ENCODE measurements around the gene DPM2. TPM values are rescaled to one million over a fixed set of nuclear protein-coding genes. Genes with fewer than 3 reads are reported as not detected.

DPM2 gene
- total RNA-seq, 1 experiment from 2014 or later, result 34.9 TPM

- DNase-seq (ENCODE audit: low read depth, low spot score), result no peak
- in situ Hi-C loops (cut with HindIII; ENCODE audit: low pct_unique_long_range_greater_than_20kb, low sequenced_read_pairs), result no loop called here
Measured at GRCh38 chr9:127915801-127916719, 21.6 kb downstream of the DPM2 start.

- DNase-seq (ENCODE audit: low read depth, low spot score), result no peak
- in situ Hi-C loops (cut with HindIII; ENCODE audit: low pct_unique_long_range_greater_than_20kb, low sequenced_read_pairs), result no loop called here
Measured at GRCh38 chr9:127915325-127915752, 22.3 kb downstream of the DPM2 start.

- in situ Hi-C loops (cut with HindIII; ENCODE audit: low pct_unique_long_range_greater_than_20kb, low sequenced_read_pairs), result no loop called here
- DNase-seq (ENCODE audit: low read depth, low spot score), result no peak
Measured at GRCh38 chr9:127913682-127914081, 24.0 kb downstream of the DPM2 start.

GRCh38 chr9:127912882-127913281, 24.8 kb downstream of the DPM2 start:
- DNase-seq (ENCODE audit: low read depth, low spot score), result no peak
- in situ Hi-C loops (cut with HindIII; ENCODE audit: low pct_unique_long_range_greater_than_20kb, low sequenced_read_pairs), result no loop called here

GRCh38 chr9:127912296-127912695, 25.4 kb downstream of the DPM2 start:
- DNase-seq (ENCODE audit: low read depth, low spot score), result no peak
- in situ Hi-C loops (cut with HindIII; ENCODE audit: low pct_unique_long_range_greater_than_20kb, low sequenced_read_pairs), result no loop called here

- no peak for DNase-seq (ENCODE audit: low read depth, low spot score)
- in situ Hi-C loops (cut with HindIII; ENCODE audit: low pct_unique_long_range_greater_than_20kb, low sequenced_read_pairs), result no loop called here
Measured at GRCh38 chr9:127910613-127911205, 26.9 kb downstream of the DPM2 start.

- no peak for DNase-seq (ENCODE audit: low read depth, low spot score)
- in situ Hi-C loops (cut with HindIII; ENCODE audit: low pct_unique_long_range_greater_than_20kb, low sequenced_read_pairs), result no loop called here
Measured at GRCh38 chr9:127909839-127910273, 27.8 kb downstream of the DPM2 start.

- in situ Hi-C loops (cut with HindIII; ENCODE audit: low pct_unique_long_range_greater_than_20kb, low sequenced_read_pairs), result no loop called here
- no peak for DNase-seq (ENCODE audit: low read depth, low spot score)
Measured at GRCh38 chr9:127908660-127908926, 29.1 kb downstream of the DPM2 start.

GRCh38 chr9:127907867-127908659, 29.6 kb downstream of the DPM2 start:
- in situ Hi-C loops (cut with HindIII; ENCODE audit: low pct_unique_long_range_greater_than_20kb, low sequenced_read_pairs), result no loop called here
- no peak for DNase-seq (ENCODE audit: low read depth, low spot score)

- in situ Hi-C loops (cut with HindIII; ENCODE audit: low pct_unique_long_range_greater_than_20kb, low sequenced_read_pairs), result no loop called here
- no peak for DNase-seq (ENCODE audit: low read depth, low spot score)
Measured at GRCh38 chr9:127905788-127906191, 31.9 kb downstream of the DPM2 start.

GRCh38 chr9:127905004-127905728, 32.5 kb downstream of the DPM2 start:
- no peak for DNase-seq (ENCODE audit: low read depth, low spot score)
- in situ Hi-C loops (cut with HindIII; ENCODE audit: low pct_unique_long_range_greater_than_20kb, low sequenced_read_pairs), result no loop called here

- in situ Hi-C loops (cut with HindIII; ENCODE audit: low pct_unique_long_range_greater_than_20kb, low sequenced_read_pairs), result no loop called here
- DNase-seq (ENCODE audit: low read depth, low spot score), result no peak
Measured at GRCh38 chr9:127904561-127905003, 33.1 kb downstream of the DPM2 start.

- in situ Hi-C loops (cut with HindIII; ENCODE audit: low pct_unique_long_range_greater_than_20kb, low sequenced_read_pairs), result no loop called here
Measured at GRCh38 chr9:127903557-127904475, 33.8 kb downstream of the DPM2 start.

GRCh38 chr9:127899128-127899943, 38.3 kb downstream of the DPM2 start, which contains the start of gene ST6GALNAC6:
TSS of gene ST6GALNAC6 (minus strand) at chr9:127899603. CDS start at chr9:127897981, 1,622 bp downstream.
- in situ Hi-C loops (cut with HindIII; ENCODE audit: low pct_unique_long_range_greater_than_20kb, low sequenced_read_pairs), result no loop called here
- DNase-seq (ENCODE audit: low read depth, low spot score), result peak; percentile 57

More at GRCh38 chr9:127903557-127904475, 33.8 kb downstream of the DPM2 start:
- no peak for DNase-seq (ENCODE audit: low read depth, low spot score)

GRCh38 chr9:127898433-127899127, 39.1 kb downstream of the DPM2 start:
- DNase-seq (ENCODE audit: low read depth, low spot score), result no peak
- in situ Hi-C loops (cut with HindIII; ENCODE audit: low pct_unique_long_range_greater_than_20kb, low sequenced_read_pairs), result no loop called here

All from SK-MEL-5 (cell line).